H1 (cell line): ENCODE data around the gene RYR3. TPM values are rescaled to one million over a fixed set of nuclear protein-coding genes. Genes with fewer than 3 reads are reported as not detected.

Experiments used
- CTCF ChIA-PET: fragments of 300-600 bp; sonication (Branson Sonifier 250); formaldehyde crosslinking; loops from one replicate; lab custom pipeline; 2021; ENCODE audit not compliant: partially characterized antibody; lab: Charles Lee
- POLR2A ChIA-PET: fragments of 300-600 bp; sonication (Branson Sonifier 250); formaldehyde crosslinking; loops from one replicate; lab custom pipeline; 2021; ENCODE audit warnings: inconsistent platforms; ENCODE audit not compliant: partially characterized antibody; lab: Charles Lee
- DNase-seq, 2 experiments: peaks; one replicate each; pipeline versions ENCODE4 v3.0.0 to v3.0.0-alpha.2; 2010 to 2022; ENCODE audit warnings: low spot score in 2 of 2, low read depth in 1 of 2, mixed read lengths in 1 of 2
- FAIRE-seq: peaks from 2 replicates; lab custom pipeline; 2011; peaks lifted over from hg19 to GRCh38; lab: Jason Lieb, UNC
- H2AFZ ChIP-seq: 2 replicates; pipeline ENCODE4 v1.8.1; 2012; ENCODE audit warnings: low read length, inconsistent platforms
- H2AK5ac ChIP-seq: 2 replicates; pipeline ENCODE4 v1.6.1; 2013; ENCODE audit warnings: low read depth, low read length
- H2BK120ac ChIP-seq: replicated peaks from 2 replicates; pipeline ENCODE3; 2013; ENCODE audit warnings: low read depth, low read length, inconsistent platforms
- H2BK12ac ChIP-seq: 2 replicates; pipeline ENCODE4 v1.6.1; 2013; ENCODE audit warnings: low read depth, low read length
- H2BK15ac ChIP-seq: 2 replicates; pipeline ENCODE4 v1.6.1; 2013; ENCODE audit warnings: low read length
- H2BK20ac ChIP-seq: 2 replicates; pipeline ENCODE4 v1.6.1; 2013; ENCODE audit warnings: low read length
- H2BK5ac ChIP-seq: 2 replicates; pipeline ENCODE4 v1.6.1; 2013; ENCODE audit warnings: low read depth, low read length
- H3K14ac ChIP-seq: 2 replicates; pipeline ENCODE4 v1.6.1; 2013; ENCODE audit warnings: inconsistent platforms; ENCODE audit not compliant: insufficient read length
- H3K18ac ChIP-seq: 2 replicates; pipeline ENCODE4 v1.6.1; 2013; ENCODE audit warnings: low read length; ENCODE audit errors: extremely low read depth
- H3K23ac ChIP-seq: 2 replicates; pipeline ENCODE4 v1.6.1; 2013; ENCODE audit warnings: inconsistent platforms; ENCODE audit not compliant: insufficient read length
- H3K23me2 ChIP-seq: 2 replicates; pipeline ENCODE4 v1.6.1; 2013; ENCODE audit warnings: low read depth, low read length
- H3K27ac ChIP-seq: 2 replicates; pipeline ENCODE4 v1.6.1; 2011; ENCODE audit warnings: low read depth, low read length, inconsistent platforms
- H3K27me3 ChIP-seq, 4 experiments: replicated peaks in 1 of 4; 1 replicate in 1 of 4; 2 replicates in 3 of 4; pipeline versions ENCODE4 v1.6.1 to v1.8.1; 2011 to 2013; ENCODE audit warnings: low read length in 3 of 4, mild to moderate bottlenecking in 3 of 4, inconsistent platforms in 2 of 4, mixed read lengths in 2 of 4, moderate library complexity in 1 of 4; ENCODE audit not compliant: control insufficient read depth in 3 of 4, insufficient read depth in 3 of 4; ENCODE audit errors: extremely low read depth in 1 of 4
- H3K36me3 ChIP-seq, 4 experiments: 2 replicates each; pipeline versions ENCODE4 v1.6.1 to v1.8.1; 2011 to 2013; ENCODE audit warnings: mild to moderate bottlenecking in 4 of 4, low read length in 3 of 4, moderate library complexity in 2 of 4, control low read depth in 1 of 4, inconsistent platforms in 1 of 4; ENCODE audit not compliant: insufficient read depth in 4 of 4, control insufficient read depth in 2 of 4
- H3K4ac ChIP-seq: replicated peaks from 2 replicates; pipeline ENCODE3; 2013; ENCODE audit warnings: low read length, low read depth, mixed read lengths, inconsistent platforms; ENCODE audit not compliant: insufficient read length
- H3K4me1 ChIP-seq, 4 experiments: replicated peaks in 1 of 4; 1 replicate in 1 of 4; 2 replicates in 3 of 4; pipeline versions ENCODE4 v1.6.1 to v1.8.1; 2011 to 2013; ENCODE audit warnings: low read length in 3 of 4, inconsistent platforms in 2 of 4, mixed read lengths in 1 of 4; ENCODE audit not compliant: insufficient read depth in 4 of 4, control insufficient read depth in 3 of 4
- H3K4me2 ChIP-seq, 2 experiments: 2 replicates each; pipeline versions ENCODE4 v1.6.1 to v1.8.1; 2011 to 2013; ENCODE audit warnings: low read depth in 2 of 2, low read length in 2 of 2, control low read depth in 1 of 2, inconsistent platforms in 1 of 2, mild to moderate bottlenecking in 1 of 2; ENCODE audit not compliant: insufficient read depth in 1 of 2
- H3K4me3 ChIP-seq, 4 experiments: fragments of 200-600, 300-600 bp in 1 of 4; sonication (generic), shearing (Covaris generic), sonication (Bioruptor Twin) in 1 of 4; 2 replicates each; pipeline versions ENCODE4 v1.5.1 to v1.8.1; 2011 to 2016; ENCODE audit warnings: low read length in 4 of 4, low read depth in 3 of 4, control low read depth in 2 of 4, inconsistent platforms in 2 of 4, mild to moderate bottlenecking in 2 of 4, mixed read lengths in 1 of 4, moderate library complexity in 1 of 4; ENCODE audit not compliant: insufficient read depth in 2 of 4; ENCODE audit errors: extremely low read depth in 1 of 4
- H3K56ac ChIP-seq: replicated peaks from 2 replicates; pipeline ENCODE3; 2013; ENCODE audit warnings: low read depth, mild to moderate bottlenecking, mixed read lengths, low read length, inconsistent platforms; ENCODE audit not compliant: insufficient read length
- H3K79me1 ChIP-seq: 2 replicates; pipeline ENCODE4 v1.6.1; 2013; ENCODE audit warnings: low read depth, low read length, control low read depth
- H3K79me2 ChIP-seq, 2 experiments: 2 replicates each; pipeline versions ENCODE4 v1.6.1 to v1.8.1; 2012 to 2013; ENCODE audit warnings: low read length in 2 of 2, mild to moderate bottlenecking in 2 of 2, inconsistent platforms in 1 of 2; ENCODE audit not compliant: insufficient read depth in 2 of 2, control insufficient read depth in 1 of 2
- H3K9ac ChIP-seq, 4 experiments: replicated peaks in 1 of 4; 1 replicate in 1 of 4; 2 replicates in 3 of 4; pipeline versions ENCODE4 v1.6.1 to v1.8.1; 2011 to 2013; ENCODE audit warnings: low read depth in 3 of 4, low read length in 3 of 4, control low read depth in 2 of 4, mild to moderate bottlenecking in 2 of 4, moderate library complexity in 2 of 4, inconsistent platforms in 1 of 4; ENCODE audit errors: extremely low read depth in 1 of 4
- H3K9me3 ChIP-seq, 2 experiments: 2 replicates each; pipeline versions ENCODE4 v1.6.1 to v1.8.1; 2012 to 2013; ENCODE audit warnings: mild to moderate bottlenecking in 2 of 2, moderate library complexity in 2 of 2, control low read depth in 1 of 2, inconsistent platforms in 1 of 2, low read depth in 1 of 2, low read length in 1 of 2, mixed read lengths in 1 of 2; ENCODE audit not compliant: insufficient read depth in 2 of 2
- H4K20me1 ChIP-seq, 2 experiments: replicated peaks in 1 of 2; 2 replicates each; pipeline versions ENCODE3 to v1.8.1; 2011 to 2013; ENCODE audit warnings: inconsistent platforms in 2 of 2, low read length in 2 of 2, mild to moderate bottlenecking in 1 of 2; ENCODE audit not compliant: insufficient read depth in 2 of 2, control insufficient read depth in 1 of 2
- H4K5ac ChIP-seq: 2 replicates; pipeline ENCODE4 v1.6.1; 2013; ENCODE audit warnings: low read length, low read depth, mixed read lengths, inconsistent platforms; ENCODE audit not compliant: insufficient read length
- H4K8ac ChIP-seq: 2 replicates; pipeline ENCODE4 v1.8.0; 2013; ENCODE audit warnings: mild to moderate bottlenecking, moderate library complexity, low read length, inconsistent platforms; ENCODE audit not compliant: insufficient read depth; ENCODE audit errors: extremely low read depth
- H4K91ac ChIP-seq: replicated peaks from 2 replicates; pipeline ENCODE3; 2013; ENCODE audit warnings: low read length, mixed read lengths, inconsistent platforms; ENCODE audit not compliant: insufficient read length
- KDM4A ChIP-seq: IDR thresholded peaks from one replicate; pipeline ENCODE4 v1.7.1; 2012; ENCODE audit warnings: low read depth, mild to moderate bottlenecking, moderate library complexity, low read length, inconsistent platforms; ENCODE audit not compliant: severe bottlenecking
- WGBS, 2 experiments: shearing (Covaris generic) in 1 of 2; methylation state at CpG; one replicate each; pipeline versions ENCODE4 v1.1.6 to v1.1.7; 2013 to 2015; ENCODE audit warnings: low lambda C conversion rate in 2 of 2, mixed read lengths in 2 of 2, inconsistent platforms in 1 of 2, low coverage in 1 of 2, missing lambda C conversion rate in 1 of 2; ENCODE audit not compliant: insufficient replicate concordance in 2 of 2, insufficient coverage in 1 of 2, insufficient read length in 1 of 2; ENCODE audit errors: extremely low coverage in 1 of 2, missing lambda C conversion rate in 1 of 2; 5-methylcytosine and 5-hydroxymethylcytosine counted together
- polyA plus RNA-seq, 7 experiments: library from polyadenylated mRNA; depleted of rRNA in 3 of 7; stranded (reverse) in 5 of 7; unstranded in 2 of 7; fragments of >200 nt in 5 of 7; fragments of 200-250 nt in 2 of 7; gene quantifications; 1 replicate in 5 of 7; 2 replicates in 1 of 7; 4 replicates in 1 of 7; pipeline versions ENCODE4 v1.2.1 to v1.2.3, GENCODE V29; 2011 to 2013; ENCODE audit warnings: missing spikeins in 2 of 7, mixed read lengths in 2 of 7
- total RNA-seq: library from RNA; stranded (reverse); fragmentation: NEBNext Ultra II Directional; extraction: Animal tissue kit (Norgen Biotek cat#: 25700); gene quantifications from 2 replicates; pipeline ENCODE4 v1.2.1, GENCODE V29; 2021

Gene RYR3
- total and polyA plus RNA-seq, 2 of the 8 experiments (the other 6 are each of a cell fraction or from before 2014, with no cell fraction given): 0.33 to 3.4 TPM

GRCh38 chr15:33586786-33587697 is 276.3 kb downstream of the RYR3 start:
- H3K9me3 ChIP-seq: no peaks in the 10 kb centered on the region
- no peak overlapping the region for H3K4ac ChIP-seq
- H3K4me3 ChIP-seq: no peak overlapping the region
- no peak overlapping the region for H4K8ac ChIP-seq
- H3K27ac ChIP-seq: no peak overlapping the region
- no peak overlapping the region for H2BK120ac ChIP-seq
- H4K5ac ChIP-seq: no peak overlapping the region
- no peak overlapping the region; the same call in 1 of the 2 replicates for H2BK15ac ChIP-seq
- H2AK5ac ChIP-seq: no peak overlapping the region
- no peak overlapping the region for H2BK20ac ChIP-seq
- H3K18ac ChIP-seq: no peak overlapping the region
- no peak overlapping the region for H2AFZ ChIP-seq
- no peak overlapping the region for H2BK5ac ChIP-seq
- ChIA-PET CTCF (interaction anchor here (0.7 to 2.4 kb wide), 3 partner anchors 21 to 115 kb away, joined by 3 to 8 read pairs (median 4); no protein-coding TSS in a partner anchor), POLR2A (interaction anchor here (1.0 kb wide), 1 partner anchor 13 kb away, joined by 3 read pairs; no protein-coding TSS in a partner anchor)
- H3K36me3 ChIP-seq: no peaks in the 10 kb centered on the region
- FAIRE-seq (no peak), DNase-seq (no peak)
- no peaks in the 10 kb centered on the region for H3K79me2 ChIP-seq
- no peak for TF ChIP-seq KDM4A
- H2BK12ac ChIP-seq: no peak overlapping the region
- no peak overlapping the region for H3K14ac ChIP-seq
- no peak overlapping the region for H4K91ac ChIP-seq
- H3K56ac ChIP-seq: no peak overlapping the region
- H3K23ac ChIP-seq: no peak overlapping the region
- H3K23me2 ChIP-seq: no peaks in the 10 kb centered on the region
- H3K9ac ChIP-seq: no peak overlapping the region
- H3K4me1 ChIP-seq: peaks cover 0 to 2% (median 0%) of the 10 kb centered on the region in 4 experiments; a peak in 2 of 7 replicates
- H3K27me3 ChIP-seq: no peaks in the 10 kb centered on the region
- H4K20me1 ChIP-seq: no peaks in the 10 kb centered on the region
- H3K79me1 ChIP-seq: no peaks in the 10 kb centered on the region
- no peak overlapping the region for H3K4me2 ChIP-seq
- 91% methylated on average over 17 of the region's 17 CpGs; no CpG with 5 or more reads in 1 of the 2 experiments for WGBS, 2 experiments
